ENCODE measurements around the gene ACOXL.

Gene ACOXL

DNA sequence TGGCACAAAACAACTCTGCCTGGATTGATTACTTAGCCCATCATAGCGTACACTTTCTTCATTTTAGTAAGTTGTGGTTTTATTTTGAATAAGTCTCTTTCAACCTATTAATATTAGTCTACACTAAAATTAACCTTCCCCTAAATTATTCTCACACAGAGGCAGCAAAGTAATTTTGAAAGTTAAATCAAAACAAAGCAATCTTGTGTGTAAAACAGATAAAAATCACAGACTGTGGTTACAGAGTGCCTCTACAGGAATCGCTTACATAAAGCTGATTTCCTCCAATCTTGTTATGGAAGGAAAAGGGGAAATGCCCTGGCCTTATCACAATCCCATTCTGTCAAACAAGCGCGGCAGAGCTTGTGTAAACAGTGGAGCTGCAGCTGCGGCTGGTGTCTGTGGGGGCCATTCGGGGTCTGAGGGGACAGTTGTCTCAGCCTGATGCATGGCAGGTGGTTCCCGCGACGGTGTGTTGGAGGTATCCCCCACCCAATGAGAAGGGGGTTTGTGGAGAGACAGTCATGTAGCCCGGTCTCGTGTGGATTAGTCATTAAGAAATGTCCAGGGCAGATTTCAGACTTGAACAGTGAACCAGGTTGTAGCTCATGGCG is 430.5 kb downstream of the ACOXL start:
- Mint-ChIP-seq H3K4me3 (no peak overlapping the region), H3K4me1 (ENCODE audit: low read depth) (peaks cover 60% of the 10 kb centered on the region), H3K36me3 (ENCODE audit: low read depth) (peaks cover 86% of the 10 kb centered on the region)

DNA sequence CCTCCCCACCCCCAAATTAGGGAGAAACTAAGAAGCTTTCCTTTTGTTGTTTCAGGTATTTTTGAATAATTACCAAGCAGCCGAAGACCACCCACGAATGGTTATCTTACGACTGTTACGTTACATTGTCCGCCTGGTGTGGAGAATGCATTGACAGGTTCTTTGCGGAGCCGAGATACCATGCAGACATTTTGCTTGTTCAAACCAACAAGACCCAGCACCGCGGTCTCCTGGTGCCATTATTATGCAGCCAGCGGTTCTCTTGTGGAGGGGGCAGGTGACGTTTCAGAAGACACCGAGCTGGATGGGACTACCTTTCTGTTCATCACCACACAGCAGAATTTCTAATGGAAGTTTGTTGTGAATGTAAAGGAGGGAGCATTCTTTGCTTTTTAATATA is 431.7 kb downstream of the ACOXL start:
- H3K27ac Mint-ChIP-seq: no peak overlapping the region
- no peak overlapping the region for H3K4me3 Mint-ChIP-seq
- H3K27me3 Mint-ChIP-seq: no peaks in the 10 kb centered on the region
- peaks cover 76% of the 10 kb centered on the region for H3K36me3 Mint-ChIP-seq (ENCODE audit: low read depth)
- H3K9me3 Mint-ChIP-seq: no peaks in the 10 kb centered on the region
- peaks cover 63% of the 10 kb centered on the region for H3K4me1 Mint-ChIP-seq (ENCODE audit: low read depth)

More for the DNA sequence above, 430.5 kb downstream of the ACOXL start:
- Mint-ChIP-seq H3K27ac (no peak overlapping the region), H3K9me3 (no peaks in the 10 kb centered on the region), H3K27me3 (no peaks in the 10 kb centered on the region)

DNA sequence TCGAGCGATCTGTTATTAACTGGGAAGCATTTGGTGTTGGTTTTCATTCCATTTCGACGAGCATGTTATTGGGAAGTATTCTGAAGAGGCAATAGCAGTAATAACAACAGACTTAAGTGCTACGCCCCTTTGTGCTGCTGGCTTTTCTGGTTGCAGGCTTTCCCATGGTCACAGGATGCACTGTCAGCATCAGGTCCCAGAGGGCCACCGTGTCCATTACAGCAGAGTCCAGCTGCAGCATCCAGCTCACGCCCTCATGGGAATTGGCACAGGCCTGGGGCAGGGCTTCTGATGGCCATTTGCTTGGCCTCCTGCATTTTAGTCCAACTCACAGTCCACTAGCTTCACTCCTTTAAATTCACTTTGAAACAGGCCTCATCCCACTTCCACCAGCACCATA is 432.7 kb downstream of the ACOXL start:
- Mint-ChIP-seq H3K27ac (no peak overlapping the region), H3K27me3 (peaks cover 10% of the 10 kb centered on the region), H3K4me3 (no peak overlapping the region), H3K36me3 (ENCODE audit: low read depth) (peaks cover 67% of the 10 kb centered on the region), H3K9me3 (no peaks in the 10 kb centered on the region), H3K4me1 (ENCODE audit: low read depth) (peaks cover 67% of the 10 kb centered on the region)

- no peak overlapping the region for H3K27ac Mint-ChIP-seq
- peaks cover 17% of the 10 kb centered on the region for H3K27me3 Mint-ChIP-seq
- peaks cover 57% of the 10 kb centered on the region for H3K36me3 Mint-ChIP-seq (ENCODE audit: low read depth)
- no peak overlapping the region for H3K4me3 Mint-ChIP-seq
- H3K9me3 Mint-ChIP-seq: no peaks in the 10 kb centered on the region
- H3K4me1 Mint-ChIP-seq (ENCODE audit: low read depth): peaks cover 60% of the 10 kb centered on the region
Measured at GRCh38 chr2:111166115-111166514, 433.7 kb downstream of the ACOXL start.

- Mint-ChIP-seq H3K27me3 (peaks cover 27% of the 10 kb centered on the region), H3K36me3 (ENCODE audit: low read depth) (peaks cover 45% of the 10 kb centered on the region), H3K9me3 (no peaks in the 10 kb centered on the region), H3K4me1 (ENCODE audit: low read depth) (peaks cover 49% of the 10 kb centered on the region), H3K27ac (no peak overlapping the region), H3K4me3 (no peak overlapping the region)
Measured at GRCh38 chr2:111167076-111167862, 434.9 kb downstream of the ACOXL start.

GRCh38 chr2:111167863-111168162 is 435.4 kb downstream of the ACOXL start:
- peaks cover 40% of the 10 kb centered on the region for H3K36me3 Mint-ChIP-seq (ENCODE audit: low read depth)
- H3K27me3 Mint-ChIP-seq: peaks cover 27% of the 10 kb centered on the region
- peaks cover 44% of the 10 kb centered on the region for H3K4me1 Mint-ChIP-seq (ENCODE audit: low read depth)
- H3K27ac Mint-ChIP-seq: no peak overlapping the region
- no peak overlapping the region for H3K4me3 Mint-ChIP-seq
- H3K9me3 Mint-ChIP-seq: no peaks in the 10 kb centered on the region

All from stimulated activated naive CD8-positive, alpha-beta T cell treated with anti-CD3 and anti-CD28 coated beads, Interleukin-15, Interleukin-2, amounts not matched to agents 100 ng/mL and 50 ng/mL, for 24 hours (primary cell).